K562 (cell line): ENCODE measurements around the gene MFAP1. TPM values are rescaled to one million over a fixed set of nuclear protein-coding genes. Genes with fewer than 3 reads are reported as not detected.

Experiments used
- ATF2 ChIP-seq: sonication (generic); formaldehyde crosslinking; IDR thresholded peaks from 2 replicates; pipeline ENCODE4 v1.8.1; 2022; ENCODE audit warnings: missing genetic modification reagents
- ESRRB ChIP-seq: fragments of 250-450 bp; sonication (Bioruptor Pico); IDR thresholded peaks from 2 replicates; pipeline ENCODE4 v1.5.0; 2020; ENCODE audit warnings: mild to moderate bottlenecking, moderate library complexity, borderline replicate concordance
- EZH2 ChIP-seq: IDR thresholded peaks from 2 replicates; pipeline ENCODE4 v1.6.1; 2012; ENCODE audit warnings: low read depth, mild to moderate bottlenecking, inconsistent platforms, low read length, borderline replicate concordance
- FOXP1 ChIP-seq: sonication (generic); formaldehyde crosslinking; IDR thresholded peaks from 2 replicates; pipeline ENCODE4 v1.8.0; 2022; ENCODE audit warnings: mild to moderate bottlenecking, missing genetic modification reagents
- NR2C1 ChIP-seq, 2 experiments: fragments of 450-650 bp; IDR thresholded peaks; 2 replicates each; pipeline ENCODE4 v1.6.1; 2017; ENCODE audit warnings: mild to moderate bottlenecking in 2 of 2, antibody characterized with exemption in 1 of 2, inconsistent platforms in 1 of 2, missing compliant biosample characterization in 1 of 2, missing genetic modification characterization in 1 of 2
- RAD21 ChIP-seq, 2 experiments: fragments of 250-450 bp in 1 of 2; fragments of 450-650 bp in 1 of 2; sonication (Bioruptor Pico) in 1 of 2; formaldehyde crosslinking in 1 of 2; IDR thresholded peaks in 1 of 2; conservative IDR thresholded peaks in 1 of 2; 2 replicates each; pipeline versions ENCODE4 v1.4.0 to v1.8.0; 2020 to 2022; ENCODE audit warnings: mild to moderate bottlenecking in 2 of 2, moderate library complexity in 1 of 2
- SIN3A ChIP-seq, 2 experiments: fragments of 150-350 bp in 1 of 2; IDR thresholded peaks; 2 replicates each; pipeline ENCODE4 v1.6.1; 2011 to 2016; ENCODE audit warnings: borderline replicate concordance in 2 of 2, low read depth in 2 of 2, low read length in 2 of 2, mild to moderate bottlenecking in 2 of 2, moderate library complexity in 2 of 2; ENCODE audit not compliant: control insufficient read depth in 1 of 2
- SIX5 ChIP-seq, 2 experiments: IDR thresholded peaks; 2 replicates each; pipeline ENCODE4 v1.6.1; 2011; ENCODE audit warnings: low read length in 2 of 2, borderline replicate concordance in 1 of 2, low read depth in 1 of 2, mild to moderate bottlenecking in 1 of 2, moderate library complexity in 1 of 2; ENCODE audit not compliant: insufficient read depth in 1 of 2
- SMARCA4 ChIP-seq: fragments of 450-650 bp; IDR thresholded peaks from 2 replicates; pipeline ENCODE4 v1.6.1; 2016
- U2AF1 ChIP-seq: fragments of 200-400 bp; formaldehyde crosslinking; optimal IDR thresholded peaks from 2 replicates; pipeline ENCODE3; 2017; ENCODE audit warnings: mild to moderate bottlenecking, low read depth, low read length, moderate library complexity
- ZC3H11A ChIP-seq: IDR thresholded peaks from 2 replicates; pipeline ENCODE4 v1.6.1; 2012; ENCODE audit warnings: low read depth, low read length, improper control_type of control experiment
- ZNF395 ChIP-seq: fragments of 200-800 bp; sonication (Bioruptor generic); IDR thresholded peaks from 2 replicates; pipeline ENCODE4 v1.6.1; 2017; ENCODE audit warnings: missing genetic modification characterization, missing compliant biosample characterization
- ZNF436 ChIP-seq: fragments of 250-450, 450-650 bp; sonication (Bioruptor Pico); formaldehyde crosslinking; IDR thresholded peaks from 2 replicates; pipeline ENCODE4 v1.7.0; 2020; ENCODE audit warnings: mild to moderate bottlenecking
- polyA plus RNA-seq, 8 experiments: library from polyadenylated mRNA; depleted of rRNA in 4 of 8; stranded (reverse) in 5 of 8; unstranded in 3 of 8; fragments of >200 nt; fragmentation: Nextera tagmentation in 2 of 8; fragmentation: Illumina TruSeq in 1 of 8; extraction: Ambion mirVana in 2 of 8; extraction: Trizol in 1 of 8; gene quantifications; 2 replicates each; pipeline versions ENCODE4 v1.2.1 to v1.2.3, GENCODE V29; 2011 to 2014; ENCODE audit warnings: inconsistent platforms in 1 of 8, missing spikeins in 1 of 8
- total RNA-seq, 7 experiments: library from RNA; depleted of rRNA in 6 of 7; stranded (reverse); fragments of >200 nt in 6 of 7; fragmentation: Illumina TruSeq in 2 of 7; extraction: Trizol in 2 of 7; gene quantifications; 2 replicates each; pipeline versions ENCODE4 v1.2.1 to v1.2.3, GENCODE V29; 2011 to 2021; ENCODE audit warnings: low replicate concordance in 1 of 7
- TF ChIP-seq, protein P1 (sequence below): conservative IDR thresholded peaks from 2 replicates; pipeline ENCODE4 v1.6.1; 2011; ENCODE audit warnings: low read depth, mild to moderate bottlenecking, low read length; ENCODE audit not compliant: control insufficient read depth
- TF ChIP-seq, protein P2 (sequence below): IDR thresholded peaks from 2 replicates; pipeline ENCODE4 v1.6.1; 2011; ENCODE audit warnings: borderline replicate concordance, low read depth, mild to moderate bottlenecking, moderate library complexity, low read length; ENCODE audit not compliant: insufficient read depth, poor library complexity, severe bottlenecking
- TF ChIP-seq, protein P3 (sequence below), 2 experiments: fragments of 200-800 bp in 1 of 2; sonication (Bioruptor generic) in 1 of 2; sonication (generic) in 1 of 2; formaldehyde crosslinking in 1 of 2; IDR thresholded peaks in 1 of 2; conservative IDR thresholded peaks in 1 of 2; 2 replicates each; pipeline versions ENCODE4 v1.5.0 to v1.6.1; 2016 to 2020; ENCODE audit warnings: missing compliant biosample characterization in 1 of 2, missing genetic modification characterization in 1 of 2, missing genetic modification reagents in 1 of 2

The MFAP1 gene
- total and polyA plus RNA-seq, 9 of the 15 experiments (the other 6 are each of a cell fraction or from before 2014, with no cell fraction given), result 34.9 to 64.1 (median 48.2) TPM

- TF ChIP-seq NR2C1 (IDR thresholded peaks at IDR 0.05) (peak; percentile 58), NR2C1 (tag; IDR thresholded peaks at IDR 0.05) (peak; percentile 66), RAD21 (CRISPR knock-in tag; conservative IDR thresholded peaks at IDR 0.05 in 1 of 2, IDR thresholded peaks at IDR 0.05 in 1 of 2) (no peak), U2AF1 (no peak), FOXP1 (CRISPR knock-in tag) (peak; percentile 50; the same call in 1 of the 2 replicates), ZNF395 (no peak), ATF2 (no peak), SIN3A (IDR thresholded peaks at IDR 0.05; ENCODE audit: borderline replicate concordance in 2 of 2, control insufficient read depth in 1 of 2, low read depth in 2 of 2, low read length in 2 of 2) (peak in 1 of 2 experiments; percentile 54; a peak in 2 of 4 replicates), SMARCA4 (no peak), ESRRB (CRISPR knock-in tag) (no peak), EZH2 (no peak), SIX5 (IDR thresholded peaks at IDR 0.05; ENCODE audit: borderline replicate concordance in 1 of 2, insufficient read depth in 1 of 2, low read depth in 1 of 2, low read length in 2 of 2) (no peak), ZNF436 (CRISPR knock-in tag) (no peak), ZC3H11A (no peak)
- TF ChIP-seq, protein P1, sequence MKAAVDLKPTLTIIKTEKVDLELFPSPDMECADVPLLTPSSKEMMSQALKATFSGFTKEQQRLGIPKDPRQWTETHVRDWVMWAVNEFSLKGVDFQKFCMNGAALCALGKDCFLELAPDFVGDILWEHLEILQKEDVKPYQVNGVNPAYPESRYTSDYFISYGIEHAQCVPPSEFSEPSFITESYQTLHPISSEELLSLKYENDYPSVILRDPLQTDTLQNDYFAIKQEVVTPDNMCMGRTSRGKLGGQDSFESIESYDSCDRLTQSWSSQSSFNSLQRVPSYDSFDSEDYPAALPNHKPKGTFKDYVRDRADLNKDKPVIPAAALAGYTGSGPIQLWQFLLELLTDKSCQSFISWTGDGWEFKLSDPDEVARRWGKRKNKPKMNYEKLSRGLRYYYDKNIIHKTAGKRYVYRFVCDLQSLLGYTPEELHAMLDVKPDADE, result 0 out of 2 replicates have a peak, but pooled peaks have one; percentile 51
- TF ChIP-seq, protein P2, sequence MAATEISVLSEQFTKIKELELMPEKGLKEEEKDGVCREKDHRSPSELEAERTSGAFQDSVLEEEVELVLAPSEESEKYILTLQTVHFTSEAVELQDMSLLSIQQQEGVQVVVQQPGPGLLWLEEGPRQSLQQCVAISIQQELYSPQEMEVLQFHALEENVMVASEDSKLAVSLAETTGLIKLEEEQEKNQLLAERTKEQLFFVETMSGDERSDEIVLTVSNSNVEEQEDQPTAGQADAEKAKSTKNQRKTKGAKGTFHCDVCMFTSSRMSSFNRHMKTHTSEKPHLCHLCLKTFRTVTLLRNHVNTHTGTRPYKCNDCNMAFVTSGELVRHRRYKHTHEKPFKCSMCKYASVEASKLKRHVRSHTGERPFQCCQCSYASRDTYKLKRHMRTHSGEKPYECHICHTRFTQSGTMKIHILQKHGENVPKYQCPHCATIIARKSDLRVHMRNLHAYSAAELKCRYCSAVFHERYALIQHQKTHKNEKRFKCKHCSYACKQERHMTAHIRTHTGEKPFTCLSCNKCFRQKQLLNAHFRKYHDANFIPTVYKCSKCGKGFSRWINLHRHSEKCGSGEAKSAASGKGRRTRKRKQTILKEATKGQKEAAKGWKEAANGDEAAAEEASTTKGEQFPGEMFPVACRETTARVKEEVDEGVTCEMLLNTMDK, result no peak
- TF ChIP-seq, protein P3, sequence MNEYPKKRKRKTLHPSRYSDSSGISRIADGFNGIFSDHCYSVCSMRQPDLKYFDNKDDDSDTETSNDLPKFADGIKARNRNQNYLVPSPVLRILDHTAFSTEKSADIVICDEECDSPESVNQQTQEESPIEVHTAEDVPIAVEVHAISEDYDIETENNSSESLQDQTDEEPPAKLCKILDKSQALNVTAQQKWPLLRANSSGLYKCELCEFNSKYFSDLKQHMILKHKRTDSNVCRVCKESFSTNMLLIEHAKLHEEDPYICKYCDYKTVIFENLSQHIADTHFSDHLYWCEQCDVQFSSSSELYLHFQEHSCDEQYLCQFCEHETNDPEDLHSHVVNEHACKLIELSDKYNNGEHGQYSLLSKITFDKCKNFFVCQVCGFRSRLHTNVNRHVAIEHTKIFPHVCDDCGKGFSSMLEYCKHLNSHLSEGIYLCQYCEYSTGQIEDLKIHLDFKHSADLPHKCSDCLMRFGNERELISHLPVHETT (CRISPR knock-in tag; conservative IDR thresholded peaks at IDR 0.05 in 1 of 2, IDR thresholded peaks at IDR 0.05 in 1 of 2), result no peak; a peak in 1 of 4 replicates
Observed at GRCh38 chr15:43826508-43827341, 2.2 kb upstream of the MFAP1 start, which contains the start of gene WDR76 (continued).
